ENCODE measurements around the gene TNPO1. TPM values are rescaled to one million over a fixed set of nuclear protein-coding genes. Genes with fewer than 3 reads are reported as not detected.

Gene TNPO1
- total RNA-seq, 1 experiment from 2014 or later = 185 TPM

DNA sequence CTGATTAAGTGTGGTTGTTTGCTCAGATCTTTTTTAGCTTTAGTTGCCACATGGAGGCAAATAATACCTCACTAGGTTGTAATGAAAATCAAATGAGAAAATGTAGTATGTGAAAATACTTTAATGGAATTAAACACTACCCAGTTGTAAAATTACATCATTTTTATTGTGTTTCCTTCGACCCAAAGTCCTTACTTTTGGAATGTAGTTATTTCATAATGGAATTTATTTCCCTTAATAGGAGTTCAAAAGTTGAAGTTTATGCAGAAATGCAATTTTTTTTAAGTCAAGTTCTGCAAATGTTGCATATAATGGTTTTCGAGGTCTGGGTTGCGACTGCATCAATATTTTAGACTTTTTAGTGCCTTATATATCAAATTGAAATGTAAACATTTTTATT lies 31.0 kb downstream of the TNPO1 start:
- Histone ChIP-seq H3F3A (ENCODE audit: insufficient read depth, low read depth) (peaks cover 9% of the 10 kb centered on the region; the same call in 1 of the 2 replicates), H3K79me2 (ENCODE audit: low read depth) (peaks cover 82% of the 10 kb centered on the region), H4K20me1 (ENCODE audit: insufficient read depth) (peaks cover 37% of the 10 kb centered on the region), H3K4me2 (peak overlapping the region; percentile 76), H3K9me2 (ENCODE audit: insufficient read depth) (no peaks in the 10 kb centered on the region), H3K36me3 (ENCODE audit: low read depth) (peaks cover 34% of the 10 kb centered on the region), H3K4me3 (peak overlapping the region; percentile 94; the same call in 1 of the 2 replicates), H3K27ac (peak overlapping the region; percentile 80), H3K27me3 (ENCODE audit: insufficient read depth, low read depth) (no peaks in the 10 kb centered on the region), H3K4me1 (replicated peaks; ENCODE audit: insufficient read depth) (peaks cover 72% of the 10 kb centered on the region), H3K9me3 (ENCODE audit: insufficient read depth, low read depth) (no peaks in the 10 kb centered on the region), H2AFZ (peak overlapping the region; percentile 72; the same call in 1 of the 2 replicates)
- ChIA-PET CTCF (no interaction called here), POLR2A (ENCODE audit: unreplicated experiment) (no interaction called here)
- peak in 1 of 2 experiments; percentile 45 for DNase-seq
- intact Hi-C loops (cut with micrococcal nuclease; ENCODE audit: unreplicated experiment) = loop anchor here (10.0 kb wide), 2 partner anchors 483 to 523 kb away; partner anchors contain the start of genes MRPS27 and PTCD2
- BruUV-seq (replicated peaks) = no TSS peak
- TF ChIP-seq, protein P1, sequence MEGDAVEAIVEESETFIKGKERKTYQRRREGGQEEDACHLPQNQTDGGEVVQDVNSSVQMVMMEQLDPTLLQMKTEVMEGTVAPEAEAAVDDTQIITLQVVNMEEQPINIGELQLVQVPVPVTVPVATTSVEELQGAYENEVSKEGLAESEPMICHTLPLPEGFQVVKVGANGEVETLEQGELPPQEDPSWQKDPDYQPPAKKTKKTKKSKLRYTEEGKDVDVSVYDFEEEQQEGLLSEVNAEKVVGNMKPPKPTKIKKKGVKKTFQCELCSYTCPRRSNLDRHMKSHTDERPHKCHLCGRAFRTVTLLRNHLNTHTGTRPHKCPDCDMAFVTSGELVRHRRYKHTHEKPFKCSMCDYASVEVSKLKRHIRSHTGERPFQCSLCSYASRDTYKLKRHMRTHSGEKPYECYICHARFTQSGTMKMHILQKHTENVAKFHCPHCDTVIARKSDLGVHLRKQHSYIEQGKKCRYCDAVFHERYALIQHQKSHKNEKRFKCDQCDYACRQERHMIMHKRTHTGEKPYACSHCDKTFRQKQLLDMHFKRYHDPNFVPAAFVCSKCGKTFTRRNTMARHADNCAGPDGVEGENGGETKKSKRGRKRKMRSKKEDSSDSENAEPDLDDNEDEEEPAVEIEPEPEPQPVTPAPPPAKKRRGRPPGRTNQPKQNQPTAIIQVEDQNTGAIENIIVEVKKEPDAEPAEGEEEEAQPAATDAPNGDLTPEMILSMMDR (conservative IDR thresholded peaks at IDR 0.05) = no peak
- TF ChIP-seq EZH2 (IDR thresholded peaks at IDR 0.05; ENCODE audit: low read depth) = no peak

DNA sequence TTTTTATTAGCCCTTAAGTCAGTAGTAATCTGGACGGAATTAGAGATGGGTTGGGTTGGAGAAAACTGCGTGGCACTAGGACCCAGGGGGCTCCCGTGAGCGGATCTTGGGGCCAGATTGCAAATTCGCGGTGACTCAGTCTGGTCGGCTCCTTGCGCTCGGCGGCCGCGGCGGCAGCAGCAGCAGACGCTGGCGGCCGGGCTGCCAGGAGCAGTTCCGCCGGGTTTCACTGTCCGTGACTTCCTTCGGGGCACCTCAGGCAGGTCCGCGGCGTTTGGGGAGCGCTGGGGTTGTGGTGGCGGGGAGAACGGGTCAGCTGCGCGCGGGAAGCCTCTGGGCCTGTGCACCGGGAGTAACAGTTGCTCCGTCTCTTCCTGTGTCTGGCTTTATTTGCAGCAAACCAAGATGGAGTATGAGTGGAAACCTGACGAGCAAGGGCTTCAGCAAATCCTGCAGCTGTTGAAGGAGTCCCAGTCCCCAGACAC lies 31.6 kb downstream of the TNPO1 start:
- no peak for TF ChIP-seq EZH2 (IDR thresholded peaks at IDR 0.05; ENCODE audit: low read depth)
- TF ChIP-seq, protein P1 (conservative IDR thresholded peaks at IDR 0.05) = peak; percentile 54; the same call in 1 of the 2 replicates
- Histone ChIP-seq H3K27me3 (ENCODE audit: insufficient read depth, low read depth) (no peaks in the 10 kb centered on the region), H3K4me3 (peak overlapping the region; percentile 94), H3K36me3 (ENCODE audit: low read depth) (peaks cover 37% of the 10 kb centered on the region), H3K79me2 (ENCODE audit: low read depth) (peaks cover 86% of the 10 kb centered on the region), H4K20me1 (ENCODE audit: insufficient read depth) (peaks cover 41% of the 10 kb centered on the region), H2AFZ (peak overlapping the region; percentile 72), H3F3A (ENCODE audit: insufficient read depth, low read depth) (peaks cover 5% of the 10 kb centered on the region; the same call in 1 of the 2 replicates), H3K9me3 (ENCODE audit: insufficient read depth, low read depth) (no peaks in the 10 kb centered on the region), H3K4me1 (replicated peaks; ENCODE audit: insufficient read depth) (peaks cover 70% of the 10 kb centered on the region), H3K9me2 (ENCODE audit: insufficient read depth) (no peaks in the 10 kb centered on the region), H3K4me2 (peak overlapping the region; percentile 76), H3K27ac (peak overlapping the region; percentile 80)
- peak; percentile 77 to 85 for DNase-seq
- CTCF ChIA-PET = no interaction called here
- POLR2A ChIA-PET (ENCODE audit: unreplicated experiment) = interaction anchor here (1.1 kb wide), 1 partner anchor 29 kb away, joined by 3 read pairs; no protein-coding TSS in a partner anchor
- intact Hi-C loops (cut with micrococcal nuclease; ENCODE audit: unreplicated experiment) = loop anchor here (2.0 to 10.0 kb wide), 3 partner anchors 29 to 523 kb away; partner anchors contain the start of genes MRPS27 and PTCD2
- BruUV-seq (replicated peaks) = no TSS peak

- peak overlapping the region; percentile 91 for H3K4me2 ChIP-seq
- peaks cover 48% of the 10 kb centered on the region for H4K20me1 ChIP-seq (ENCODE audit: insufficient read depth)
- intact Hi-C loops (cut with micrococcal nuclease; ENCODE audit: unreplicated experiment) = loop anchor here (2.0 to 10.0 kb wide), 3 partner anchors 30 to 524 kb away; partner anchors contain the start of genes MRPS27 and PTCD2
- peaks cover 65% of the 10 kb centered on the region for H3K4me1 ChIP-seq (replicated peaks; ENCODE audit: insufficient read depth)
- H3K27ac ChIP-seq = peak overlapping the region; percentile 80
- H3K9me3 ChIP-seq (ENCODE audit: insufficient read depth, low read depth) = no peaks in the 10 kb centered on the region
- H3K27me3 ChIP-seq (ENCODE audit: insufficient read depth, low read depth) = no peaks in the 10 kb centered on the region
- ChIA-PET POLR2A (ENCODE audit: unreplicated experiment) (interaction anchor here (1.1 kb wide), 1 partner anchor 30 kb away, joined by 3 read pairs; no protein-coding TSS in a partner anchor), CTCF (no interaction called here)
- H3K79me2 ChIP-seq (ENCODE audit: low read depth) = peaks cover 90% of the 10 kb centered on the region
- H3K4me3 ChIP-seq = peak overlapping the region; percentile 94
- no peaks in the 10 kb centered on the region for H3K9me2 ChIP-seq (ENCODE audit: insufficient read depth)
- H3F3A ChIP-seq (ENCODE audit: insufficient read depth, low read depth) = peaks cover 9% of the 10 kb centered on the region; the same call in 1 of the 2 replicates
- peak in 1 of 2 experiments; percentile 38 for DNase-seq
- TF ChIP-seq, protein P1 (conservative IDR thresholded peaks at IDR 0.05) = no peak
- H2AFZ ChIP-seq = peak overlapping the region; percentile 72
- H3K36me3 ChIP-seq (ENCODE audit: low read depth) = peaks cover 45% of the 10 kb centered on the region
- no TSS peak for BruUV-seq (replicated peaks)
Observed at GRCh38 chr5:72848474-72849428, 32.3 kb downstream of the TNPO1 start.
